Measurements from ENCODE around the gene DYNLT5. TPM values are rescaled to one million over a fixed set of nuclear protein-coding genes. Genes with fewer than 3 reads are reported as not detected.

DYNLT5 gene
- polyA plus RNA-seq, 4 donors, result 0.39 to 1.3 TPM; not detected in 2

Other genes starting within 250 kb of the DYNLT5 start
- 1 to 10 TPM in 2 of 4 donors, not detected in 2; 1.6 to 2.2 TPM for gene SGIP1, start 218.3 kb upstream of the DYNLT5 start, polyA plus RNA-seq
- gene INSL5, start 48.8 kb downstream of the DYNLT5 start, polyA plus RNA-seq, result under 1 TPM in 1 of 4 donors, not detected in 3; 0.31 TPM
- 1 to 10 TPM in 2 of 4 donors, under 1 TPM in 2; 0.54 to 3.4 (median 0.96) TPM for gene DNAI4, start 172.4 kb downstream of the DYNLT5 start, polyA plus RNA-seq
- 10 to 100 TPM; 13.0 to 36.1 (median 18.3) TPM for gene MIER1, start 172.5 kb downstream of the DYNLT5 start, polyA plus RNA-seq